ENCODE data around the gene HPCAL4.

- no peak for TF ChIP-seq POLR2A (IDR thresholded peaks at IDR 0.05)
- no peak for TF ChIP-seq CTCF (IDR thresholded peaks at IDR 0.05)
These were observed 44.5 kb upstream of the HPCAL4 start for GRCh38 chr1:39735731-39736130.
